Stimulated activated CD4-positive, alpha-beta T cell treated with anti-CD3 and anti-CD28 coated beads, Interleukin-4, amount 100 ng/mL, for 48 hours (primary cell): ENCODE results near the gene PTPRM.

Experiments used
- DNase-seq, 2 donors: peaks; one replicate each; pipeline ENCODE4 v3.0.0-alpha.2; 2020; ENCODE audit warnings: low read depth in 2 of 2

Gene PTPRM

GRCh38 chr18:8324343-8325065 is 757.4 kb downstream of the PTPRM start:
- no peak for DNase-seq

- DNase-seq, result no peak
These were observed 759.8 kb downstream of the PTPRM start for GRCh38 chr18:8326763-8327394.

GRCh38 chr18:8328126-8328525 is 761.0 kb downstream of the PTPRM start:
- no peak for DNase-seq

DNA sequence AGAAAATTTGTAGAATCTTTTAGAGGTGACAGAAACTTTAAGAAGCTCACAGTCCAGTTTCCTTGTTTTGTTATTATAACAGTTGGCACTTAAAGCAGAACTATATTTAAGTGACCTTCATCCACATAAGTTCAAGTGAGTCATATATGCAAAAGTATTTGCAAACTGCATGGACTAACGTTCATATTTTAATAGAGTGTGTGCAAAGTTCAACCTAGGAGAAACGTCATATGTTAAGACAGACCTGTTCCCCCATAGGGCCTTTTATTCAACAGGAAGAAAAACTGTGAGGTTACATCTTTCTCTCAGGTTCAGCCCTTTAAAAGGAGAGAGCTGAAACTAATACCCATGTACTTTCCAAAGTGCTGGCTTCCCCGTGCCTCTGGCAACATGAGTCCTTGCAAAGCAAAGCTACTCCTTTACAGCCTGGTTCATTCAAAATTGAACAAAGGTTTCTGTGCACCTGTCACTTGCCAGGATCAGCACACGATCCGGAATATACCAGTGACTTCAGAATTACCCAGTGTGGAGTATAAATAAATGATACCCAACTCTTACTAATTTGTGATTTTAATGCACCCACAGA is 762.2 kb downstream of the PTPRM start:
- no peak for DNase-seq

DNA sequence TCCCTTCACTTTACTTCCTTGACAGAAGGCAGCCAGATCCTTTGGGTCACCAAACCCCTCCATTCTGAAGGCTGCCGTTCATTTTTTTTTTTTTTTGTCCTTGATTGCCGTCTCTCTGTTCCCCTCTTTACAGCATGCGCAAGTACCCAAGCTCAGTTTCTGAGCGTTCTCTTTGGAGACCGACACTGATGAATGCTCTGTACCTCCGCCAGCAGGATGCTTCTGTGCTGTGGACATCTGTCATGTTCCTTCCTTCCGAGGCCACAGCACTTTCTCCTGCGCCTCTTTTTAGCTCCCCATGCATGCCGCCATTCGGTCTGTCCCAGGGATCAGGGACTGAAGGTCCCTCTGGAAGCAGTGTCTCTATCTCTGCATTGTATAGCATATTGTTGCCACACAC is 763.5 kb downstream of the PTPRM start:
- DNase-seq, result no peak

DNA sequence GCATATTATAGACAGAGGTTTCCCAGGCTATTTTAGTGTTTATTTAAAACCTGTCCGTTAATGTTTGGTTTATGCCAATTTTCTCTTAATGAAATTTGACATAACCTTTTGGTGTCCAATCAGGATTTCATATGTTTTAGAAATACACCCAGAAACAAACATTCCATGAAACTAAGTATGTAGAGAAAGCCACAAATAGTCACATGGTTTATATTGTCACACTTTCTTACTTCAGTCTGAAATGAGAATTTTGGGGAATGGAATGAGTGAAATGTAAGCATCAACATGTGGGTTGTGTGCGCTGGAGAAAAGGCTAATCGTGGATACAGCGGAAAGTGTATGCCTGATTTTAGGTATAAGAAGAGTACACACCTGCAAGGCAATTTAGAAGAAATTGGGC is 765.2 kb downstream of the PTPRM start:
- DNase-seq, result no peak

DNA sequence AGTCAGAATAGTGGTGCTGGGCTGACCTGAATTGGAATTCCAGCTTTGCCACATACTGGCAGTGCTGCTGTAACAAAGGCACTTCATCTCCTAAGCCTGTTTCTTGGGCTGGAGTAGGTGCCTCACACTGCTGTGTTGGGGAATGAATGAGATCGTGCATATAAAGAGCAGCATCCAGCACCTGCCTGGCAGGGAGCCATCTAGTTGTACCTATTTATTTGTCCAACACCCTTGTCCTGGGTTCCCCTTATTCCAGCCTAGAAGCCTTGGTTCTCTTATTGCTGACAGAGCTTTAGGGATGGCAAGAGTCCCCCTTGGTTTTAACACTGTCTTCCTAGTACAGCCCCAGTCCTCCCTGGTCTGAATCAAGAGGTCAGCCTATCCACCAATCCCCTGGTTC is 766.8 kb downstream of the PTPRM start:
- DNase-seq, result no peak

GRCh38 chr18:8337211-8337610 is 770.1 kb downstream of the PTPRM start:
- DNase-seq, result no peak

GRCh38 chr18:8339210-8339609 is 772.1 kb downstream of the PTPRM start:
- no peak for DNase-seq

DNA sequence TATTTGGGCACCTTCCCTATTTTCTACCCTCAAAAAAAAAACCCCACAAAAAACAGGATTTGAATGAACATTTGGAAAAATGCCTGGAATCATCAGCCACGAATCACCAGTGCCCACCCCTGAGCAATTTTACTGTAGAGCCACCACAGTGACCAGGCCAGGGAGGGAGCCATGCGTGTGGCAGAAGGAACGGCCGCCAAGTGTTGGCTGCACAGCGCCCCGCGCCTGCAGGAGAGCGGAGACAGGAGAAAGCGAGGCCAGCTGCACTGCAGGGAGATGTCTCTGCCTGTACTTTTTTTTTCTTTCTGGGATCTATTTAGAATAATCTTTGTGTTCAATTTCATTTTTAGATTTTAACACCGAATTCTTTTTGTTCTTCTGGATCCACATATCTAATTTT is 772.8 kb downstream of the PTPRM start:
- no peak for DNase-seq

DNA sequence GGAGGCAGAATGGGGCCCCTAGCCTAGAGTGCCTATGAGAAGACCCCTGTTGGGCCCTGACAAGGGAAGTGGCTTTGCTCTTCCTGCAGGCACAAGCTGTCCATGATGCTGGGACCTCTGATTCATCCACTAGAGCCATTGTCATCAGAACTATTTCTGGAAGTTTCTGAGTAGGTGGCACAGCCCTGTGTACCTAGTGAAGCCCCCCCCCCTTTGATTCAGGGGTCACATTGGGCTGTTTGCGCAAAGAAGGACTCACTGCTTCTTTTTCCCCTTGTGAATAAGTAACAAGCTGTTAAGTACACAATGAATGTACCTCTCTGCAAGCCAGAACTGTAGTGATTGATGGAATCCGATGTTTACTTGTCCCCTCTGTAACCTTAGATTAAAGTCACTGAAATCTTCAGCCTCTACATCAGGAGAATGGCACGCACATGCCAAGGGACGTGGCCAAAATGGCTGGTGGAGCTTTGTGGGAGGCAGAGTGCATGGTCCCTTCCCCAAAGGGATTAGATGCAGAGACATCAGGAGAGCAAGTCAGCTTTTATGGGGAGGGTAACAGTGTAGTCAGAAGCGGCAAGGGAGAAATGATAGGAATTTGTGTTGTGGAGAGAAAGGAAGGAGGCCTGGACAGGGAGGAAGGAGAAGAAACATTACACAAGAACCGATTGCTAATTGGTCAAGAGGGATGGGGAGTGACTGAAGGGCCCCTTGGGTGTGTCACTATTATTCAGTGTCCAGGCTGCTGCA is 774.5 kb downstream of the PTPRM start:
- DNase-seq, result no peak

- DNase-seq, result no peak
These were observed 781.1 kb downstream of the PTPRM start for GRCh38 chr18:8348051-8348720.

DNA sequence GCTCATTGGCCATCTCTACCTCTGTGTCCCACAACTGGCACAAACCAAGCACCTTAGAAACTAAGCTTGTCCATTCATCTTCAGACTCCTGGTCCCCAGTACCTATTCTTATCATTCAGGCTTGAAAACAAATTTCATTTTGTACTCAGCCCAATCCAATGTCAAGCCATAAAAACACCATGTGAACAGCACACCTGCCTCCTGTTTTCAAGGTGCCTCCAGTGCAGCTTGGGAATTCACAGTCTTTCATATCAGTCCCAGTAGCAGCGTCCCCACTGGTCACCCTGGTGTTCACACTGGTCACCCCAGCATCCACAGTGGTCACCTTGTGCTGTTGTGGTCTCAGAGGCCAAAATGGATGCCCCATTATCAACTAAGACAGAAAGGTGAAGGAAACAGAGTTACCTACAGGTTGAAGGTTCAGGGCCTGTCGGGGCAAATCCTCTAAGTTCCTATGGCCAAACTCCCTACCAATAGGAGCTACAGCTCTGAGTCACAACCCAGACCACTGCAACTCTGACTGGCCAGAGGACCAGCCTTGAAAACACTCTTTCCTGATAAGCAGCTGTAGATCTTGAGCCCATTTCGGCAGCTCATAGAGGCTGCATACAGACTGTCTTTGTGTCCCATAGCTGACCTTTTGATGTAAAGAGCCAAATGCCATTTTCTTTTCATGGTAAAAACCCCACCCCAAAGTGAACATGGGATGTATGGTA is 782.6 kb downstream of the PTPRM start:
- no peak for DNase-seq

GRCh38 chr18:8350628-8351027 is 783.5 kb downstream of the PTPRM start:
- DNase-seq, result no peak

GRCh38 chr18:8351161-8351560 is 784.0 kb downstream of the PTPRM start:
- no peak for DNase-seq

GRCh38 chr18:8354304-8354703 is 787.2 kb downstream of the PTPRM start:
- no peak for DNase-seq

DNA sequence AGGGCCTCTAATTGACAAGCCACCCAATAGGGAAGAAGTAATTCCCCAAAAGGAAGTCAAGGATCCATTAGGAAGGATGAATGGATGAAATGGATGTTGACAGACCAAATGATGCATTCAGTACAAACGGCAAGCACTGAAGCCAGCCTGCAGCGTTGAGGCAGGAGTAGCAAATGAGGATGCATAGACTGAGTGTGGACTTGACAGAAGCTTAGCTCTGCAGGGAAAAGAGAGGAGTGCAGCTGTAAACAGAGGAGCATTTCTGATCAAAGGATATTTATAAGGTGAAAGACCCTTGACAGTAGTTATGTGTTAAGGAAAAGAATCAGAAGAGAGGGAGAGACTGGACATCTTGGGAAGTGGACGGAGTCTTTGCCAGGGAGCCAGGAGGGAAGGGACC is 788.9 kb downstream of the PTPRM start:
- DNase-seq, result no peak

DNA sequence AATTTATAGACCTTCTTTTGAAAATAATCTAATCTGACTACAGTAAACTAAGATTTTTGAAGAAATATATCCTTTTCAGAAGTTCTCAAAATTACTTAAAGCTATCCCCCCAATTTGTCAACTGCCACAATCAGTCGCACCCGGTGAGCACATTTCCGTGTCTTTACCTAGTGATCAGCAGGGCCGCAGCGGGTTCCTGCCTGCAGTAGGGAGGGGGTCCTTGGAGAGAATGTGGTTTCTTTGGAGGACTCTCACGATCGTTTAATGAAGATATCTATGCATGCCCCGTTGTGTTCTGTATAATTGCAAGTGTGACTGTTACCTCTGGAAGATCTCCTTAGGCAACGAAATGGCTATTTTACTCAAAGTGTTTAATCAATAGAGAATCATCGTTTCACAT is 790.2 kb downstream of the PTPRM start:
- no peak for DNase-seq

DNA sequence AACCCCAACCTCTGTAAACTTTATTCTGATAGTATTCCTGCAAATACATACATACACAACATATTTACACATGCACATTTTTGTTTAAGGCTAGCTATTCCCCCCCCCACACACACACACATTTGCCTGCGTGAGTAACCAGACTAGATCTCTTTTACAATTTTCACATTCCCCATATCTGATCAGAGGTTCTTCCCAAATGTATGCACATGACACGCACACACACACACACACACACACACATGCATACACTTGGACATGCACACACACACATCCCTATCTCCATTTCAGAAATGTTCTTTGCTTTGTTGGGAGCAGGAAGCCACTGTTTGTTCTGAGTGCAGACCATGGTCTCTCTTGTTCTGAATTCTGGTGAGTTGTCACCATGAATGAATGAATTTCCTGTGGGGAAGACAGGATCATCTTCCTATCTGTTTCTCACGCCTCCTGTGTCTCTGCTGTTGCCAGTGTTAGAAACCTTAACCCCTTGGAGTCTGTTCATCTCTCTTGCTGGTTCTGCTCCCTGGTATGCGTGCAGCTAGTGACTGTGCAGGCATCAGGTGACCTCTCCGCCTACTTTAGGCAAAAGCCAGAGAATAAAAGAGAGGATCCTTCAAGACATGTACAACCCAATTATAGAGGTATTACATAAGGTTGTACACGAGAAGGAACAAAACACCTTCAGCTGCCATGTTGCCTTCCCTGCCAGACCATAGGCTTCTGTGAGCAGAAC is 791.1 kb downstream of the PTPRM start:
- DNase-seq, result no peak

GRCh38 chr18:8359076-8359475 is 792.0 kb downstream of the PTPRM start:
- DNase-seq, result no peak

GRCh38 chr18:8359481-8359880 is 792.4 kb downstream of the PTPRM start:
- DNase-seq, result no peak
